HG03159 (cell line): ENCODE results near the gene H2AZ2.
"Not testable (repeated sequence)": the region's sequence is repeated elsewhere in the genome, so short reads cannot be mapped to it uniquely, and the experiment has no call there.

Experiments
- ATAC-seq: cut with Tn5 transposase; IDR thresholded peaks from one replicate; pipeline ENCODE4 v1.9.1; 2021; ENCODE audit warnings: mild to moderate bottlenecking, moderate library complexity; ENCODE audit not compliant: unreplicated experiment

H2AZ2 gene

GRCh38 chr7:44789990-44790389 is 57.9 kb downstream of the H2AZ2 start:
- no peak for ATAC-seq

- no peak for ATAC-seq
Observed at GRCh38 chr7:44787762-44788161, 60.1 kb downstream of the H2AZ2 start.

- no peak for ATAC-seq
Observed at GRCh38 chr7:44787041-44787440, 60.8 kb downstream of the H2AZ2 start.

- ATAC-seq = not testable (repeated sequence)
Observed at GRCh38 chr7:44785218-44785617, 62.7 kb downstream of the H2AZ2 start.

GRCh38 chr7:44784364-44784763 is 63.5 kb downstream of the H2AZ2 start:
- ATAC-seq = no peak

GRCh38 chr7:44783407-44783806 is 64.5 kb downstream of the H2AZ2 start:
- no peak for ATAC-seq

- ATAC-seq = no peak
Observed at GRCh38 chr7:44782460-44782859, 65.4 kb downstream of the H2AZ2 start.
